Measurements from ENCODE around the gene IER5.
A peak's percentile ranks its signal among the peaks of the same experiment; 100 is the strongest.

IER5 gene

GRCh38 chr1:181086926-181087325 is 1.6 kb upstream of the IER5 start:
- peak; percentile 31 to 80 for DNase-seq (ENCODE audit: low read depth in 1 of 2, low spot score in 1 of 2)
- H3K27ac ChIP-seq (replicated peaks) = peak overlapping the region; percentile 76
- H3K4me3 ChIP-seq (replicated peaks; ENCODE audit: insufficient read depth, low read length) = no peak overlapping the region
- no peaks in the 10 kb centered on the region for H3K27me3 ChIP-seq (ENCODE audit: insufficient read depth, poor library complexity, severe bottlenecking)
- TF ChIP-seq GABPA (IDR thresholded peaks at IDR 0.05; ENCODE audit: low read depth) = no peak
- no peak for TF ChIP-seq REST (IDR thresholded peaks at IDR 0.05; ENCODE audit: insufficient replicate concordance, low read depth)
- TF ChIP-seq SPI1 (IDR thresholded peaks at IDR 0.05; ENCODE audit: borderline replicate concordance, low read depth) = no peak
- TF ChIP-seq POLR2AphosphoS5 (IDR thresholded peaks at IDR 0.05; ENCODE audit: low read depth) = no peak
- no peak for TF ChIP-seq CTCF (IDR thresholded peaks at IDR 0.05; ENCODE audit: insufficient read depth, low read length)

GRCh38 chr1:181087400-181087901 is 1.0 kb upstream of the IER5 start:
- peak overlapping the region; percentile 76 for H3K27ac ChIP-seq (replicated peaks)
- no peak for TF ChIP-seq REST (IDR thresholded peaks at IDR 0.05; ENCODE audit: insufficient replicate concordance, low read depth)
- no peak for TF ChIP-seq GABPA (IDR thresholded peaks at IDR 0.05; ENCODE audit: low read depth)
- peak; percentile 43; the same call in 1 of the 2 replicates for TF ChIP-seq POLR2AphosphoS5 (IDR thresholded peaks at IDR 0.05; ENCODE audit: low read depth)
- peak; percentile 96 for TF ChIP-seq SPI1 (IDR thresholded peaks at IDR 0.05; ENCODE audit: borderline replicate concordance, low read depth)
- no peak for TF ChIP-seq CTCF (IDR thresholded peaks at IDR 0.05; ENCODE audit: insufficient read depth, low read length)
- H3K27me3 ChIP-seq (ENCODE audit: insufficient read depth, poor library complexity, severe bottlenecking) = no peaks in the 10 kb centered on the region
- DNase-seq (ENCODE audit: low read depth in 1 of 2, low spot score in 1 of 2) = peak in 1 of 2 experiments; percentile 92
- H3K4me3 ChIP-seq (replicated peaks; ENCODE audit: insufficient read depth, low read length) = peak overlapping the region; percentile 82

GRCh38 chr1:181089017-181089675 is 646 bp downstream of the IER5 start:
- TF ChIP-seq POLR2AphosphoS5 (IDR thresholded peaks at IDR 0.05; ENCODE audit: low read depth) = no peak
- no peak for TF ChIP-seq CTCF (IDR thresholded peaks at IDR 0.05; ENCODE audit: insufficient read depth, low read length)
- TF ChIP-seq REST (IDR thresholded peaks at IDR 0.05; ENCODE audit: insufficient replicate concordance, low read depth) = no peak
- TF ChIP-seq SPI1 (IDR thresholded peaks at IDR 0.05; ENCODE audit: borderline replicate concordance, low read depth) = no peak
- no peak for TF ChIP-seq GABPA (IDR thresholded peaks at IDR 0.05; ENCODE audit: low read depth)
- no peak for DNase-seq (ENCODE audit: low read depth in 1 of 2, low spot score in 1 of 2)
- no peaks in the 10 kb centered on the region for H3K27me3 ChIP-seq (ENCODE audit: insufficient read depth, poor library complexity, severe bottlenecking)
- H3K27ac ChIP-seq (replicated peaks) = peak overlapping the region; percentile 76
- H3K4me3 ChIP-seq (replicated peaks; ENCODE audit: insufficient read depth, low read length) = peak overlapping the region; percentile 82

All from HL-60 (cell line).